Motor neuron (in vitro differentiated cells): ENCODE results near the gene SIAE. TPM values are rescaled to one million over a fixed set of nuclear protein-coding genes. Genes with fewer than 3 reads are reported as not detected.

Experiments used
- ATAC-seq, 8 experiments: fragments of 200-7000 bp; cut with Tn5 transposase; replicated peaks in 6 of 8; 2 replicates each; pipeline ENCODE4 v1.8.0; 2021; ENCODE audit warnings: mild to moderate bottlenecking in 8 of 8, moderate library complexity in 8 of 8
- H3K27ac ChIP-seq, 2 donors: fragments of 250-450 bp; sonication (Bioruptor Pico); 2 replicates each; pipeline ENCODE4 v1.9.0; 2021; ENCODE audit warnings: antibody characterized with exemption in 2 of 2, mild to moderate bottlenecking in 2 of 2, moderate library complexity in 1 of 2
- H3K4me1 ChIP-seq, 2 donors: fragments of 250-450 bp; sonication (Bioruptor Pico); replicated peaks in 1 of 2; 2 replicates each; pipeline ENCODE4 v1.6.1; 2021; ENCODE audit warnings: antibody characterized with exemption in 2 of 2, mild to moderate bottlenecking in 2 of 2, moderate library complexity in 1 of 2
- H3K4me3 ChIP-seq, 5 donors: fragments of 250-450 bp; sonication (Bioruptor Pico); 2 replicates each; pipeline ENCODE4 v1.9.0; 2021; ENCODE audit warnings: antibody characterized with exemption in 5 of 5, mild to moderate bottlenecking in 5 of 5, moderate library complexity in 4 of 5
- WGBS, 10 experiments: fragments of 450-650 bp; shearing (Covaris generic); methylation state at CpG; one replicate each; pipeline ENCODE4 v1.0.0; 2022; 5-methylcytosine and 5-hydroxymethylcytosine counted together
- in situ Hi-C, 9 experiments: fragments of 400-800 bp; cut with MboI; loops; one replicate each; pipeline ENCODE4 v1.15.0; 2021; ENCODE audit warnings: low sequenced_read_pairs in 9 of 9, low pct_unique_long_range_greater_than_20kb in 2 of 9; ENCODE audit not compliant: unreplicated experiment in 9 of 9
- total RNA-seq, 8 experiments: library from RNA; unstranded; fragments of 300-600 nt; gene quantifications; 2 replicates each; pipeline versions ENCODE4 v1.2.3 to v1.2.4, GENCODE V29; 2022

Gene SIAE
- total RNA-seq, 8 experiments from 2014 or later = 3.2 to 78.6 (median 15.5) TPM

GRCh38 chr11:124584681-124585372, 88.7 kb downstream of the SIAE start:
- in situ Hi-C loops = loop anchor here in 7 of 9 experiments (25.0 kb wide), 3 partner anchors 173 to 523 kb away; partner anchors contain the start of gene OR8B4 (in 5 of the 7)
- WGBS, 10 experiments = 67 to 100% (median 92%) methylated on average over 1 to 4 of the region's 4 CpGs; no CpG with 5 or more reads in 3 of the 10 experiments
- no peak overlapping the region for H3K4me3 ChIP-seq
- ATAC-seq = no peak
- H3K27ac ChIP-seq = no peak overlapping the region
- H3K4me1 ChIP-seq = no peaks in the 10 kb centered on the region

DNA sequence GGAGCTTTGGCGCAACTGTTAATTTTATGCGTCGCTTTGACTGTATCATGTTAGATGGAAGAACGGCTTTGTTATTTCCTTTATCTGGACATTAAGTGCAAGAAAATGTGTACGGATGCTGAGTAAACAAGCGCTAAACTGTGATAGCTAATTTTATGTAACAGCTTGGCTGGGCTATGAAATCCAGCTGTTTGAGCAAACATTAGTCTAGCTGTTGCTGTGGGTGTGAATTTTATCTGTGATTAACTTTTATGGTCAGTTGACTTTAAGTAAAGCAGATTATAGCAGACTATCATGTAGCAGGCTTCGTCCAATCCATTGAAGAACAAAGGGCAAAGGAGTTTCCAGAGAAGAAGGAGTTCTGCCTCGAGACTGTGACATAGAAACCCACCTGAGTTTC, 89.8 kb downstream of the SIAE start:
- Histone ChIP-seq H3K27ac (no peak overlapping the region), H3K4me1 (no peaks in the 10 kb centered on the region), H3K4me3 (no peak overlapping the region)
- 47 to 100% (median 80%) methylated on average over 2 to 8 of the region's 8 CpGs for WGBS, 10 experiments
- in situ Hi-C loops = loop anchor here in 7 of 9 experiments (25.0 kb wide), 3 partner anchors 171 to 521 kb away; partner anchors contain the start of gene OR8B4 (in 5 of the 7)
- ATAC-seq = no peak

Other genes with a start within 250 kb of the SIAE start
- under 1 TPM in 1 of 8 experiments, not detected in 7; 0.38 TPM for gene OR8B4, start 248.9 kb downstream of the SIAE start, total RNA-seq
- gene OR8B8, start 228.0 kb downstream of the SIAE start, total RNA-seq = under 1 TPM in 5 of 8 experiments, not detected in 3; 0.04 to 0.76 (median 0.14) TPM
- gene OR8B12, start 130.1 kb downstream of the SIAE start, total RNA-seq = 1 to 10 TPM in 1 of 8 experiments, under 1 TPM in 3, not detected in 4; 0.25 to 1.2 (median 0.40) TPM
- under 1 TPM in 5 of 8 experiments, not detected in 3; 0.04 to 0.66 (median 0.23) TPM for gene OR8A1, start 103.7 kb downstream of the SIAE start, total RNA-seq
- under 1 TPM in 2 of 8 experiments, not detected in 6; 0.33 to 0.42 TPM for gene PANX3, start 62.3 kb downstream of the SIAE start, total RNA-seq
- 10 to 100 TPM; 16.8 to 49.6 (median 25.9) TPM for gene TBRG1, start 50.9 kb downstream of the SIAE start, total RNA-seq
- gene SPA17, start 165 bp upstream of the SIAE start, total RNA-seq = 10 to 100 TPM; 13.7 to 71.4 (median 20.1) TPM
- 10 to 100 TPM in 3 of 8 experiments, 1 to 10 TPM in 2, under 1 TPM in 3; 0.49 to 34.2 (median 2.6) TPM for gene NRGN, start 66.2 kb upstream of the SIAE start, total RNA-seq
- gene VSIG2, start 78.5 kb upstream of the SIAE start, total RNA-seq = 1 to 10 TPM in 2 of 8 experiments, under 1 TPM in 3, not detected in 3; 0.17 to 2.0 (median 0.90) TPM
- gene ESAM, start 88.6 kb upstream of the SIAE start, total RNA-seq = 1 to 10 TPM in 3 of 8 experiments, under 1 TPM in 5; 0.11 to 9.3 (median 0.67) TPM
- 10 to 100 TPM in 7 of 8 experiments, 1 to 10 TPM in 1; 9.8 to 53.9 (median 14.8) TPM for gene MSANTD2, start 126.7 kb upstream of the SIAE start, total RNA-seq
- gene ROBO3, start 191.7 kb upstream of the SIAE start, total RNA-seq = 10 to 100 TPM in 5 of 8 experiments, 1 to 10 TPM in 3; 6.3 to 43.6 (median 15.9) TPM
- 1 to 10 TPM in 2 of 8 experiments, under 1 TPM in 5, not detected in 1; 0.05 to 1.9 (median 0.73) TPM for gene ROBO4, start 224.1 kb upstream of the SIAE start, total RNA-seq
- gene HEPN1, start 245.5 kb upstream of the SIAE start, total RNA-seq = 10 to 100 TPM in 1 of 8 experiments, not detected in 7; 12.8 TPM